Glutamatergic neuron (in vitro differentiated cells): ENCODE data around the gene ANKRD17. TPM values are rescaled to one million over a fixed set of nuclear protein-coding genes. Genes with fewer than 3 reads are reported as not detected.
A peak's percentile ranks its signal among the peaks of the same experiment; 100 is the strongest.

ENCODE experiments used
- DNase-seq: peaks from one replicate; pipeline ENCODE4 v3.0.0; 2022
- H3K27ac Mint-ChIP-seq: one replicate; pipeline ENCODE4 v1.8.0; 2020; ENCODE audit warnings: mild to moderate bottlenecking, mixed read lengths, inconsistent platforms; ENCODE audit not compliant: unreplicated experiment
- H3K27me3 Mint-ChIP-seq: one replicate; pipeline ENCODE4 v1.8.0; 2020; ENCODE audit warnings: mild to moderate bottlenecking, moderate library complexity, mixed read lengths, inconsistent platforms; ENCODE audit not compliant: unreplicated experiment
- H3K36me3 Mint-ChIP-seq: one replicate; pipeline ENCODE4 v1.8.0; 2020; ENCODE audit warnings: mild to moderate bottlenecking, mixed read lengths, inconsistent platforms; ENCODE audit not compliant: unreplicated experiment
- H3K4me1 Mint-ChIP-seq: one replicate; pipeline ENCODE4 v1.8.0; 2020; ENCODE audit warnings: mild to moderate bottlenecking, low read depth, mixed read lengths, inconsistent platforms; ENCODE audit not compliant: unreplicated experiment
- H3K4me3 Mint-ChIP-seq: one replicate; pipeline ENCODE4 v1.8.0; 2020; ENCODE audit warnings: mild to moderate bottlenecking, mixed read lengths, inconsistent platforms; ENCODE audit not compliant: unreplicated experiment
- H3K9me3 Mint-ChIP-seq: one replicate; pipeline ENCODE4 v1.8.0; 2020; ENCODE audit warnings: mild to moderate bottlenecking, moderate library complexity, mixed read lengths, inconsistent platforms; ENCODE audit not compliant: unreplicated experiment
- CTCF ChIP-seq: fragments of 200-600 bp; sonication (generic); IDR thresholded peaks from one replicate; pipeline ENCODE4 v1.5.0; 2021; ENCODE audit not compliant: partially characterized antibody, unreplicated experiment
- total RNA-seq: library from RNA; stranded (reverse); fragmentation: NEBNext Ultra II Directional; extraction: Animal tissue kit (Norgen Biotek cat#: 25700); gene quantifications from one replicate; pipeline ENCODE4 v1.2.1, GENCODE V29; 2021; ENCODE audit not compliant: unreplicated experiment

The ANKRD17 gene
- total RNA-seq, 1 donor from 2014 or later = 91.9 TPM

- Mint-ChIP-seq H3K9me3 (peaks cover 4% of the 10 kb centered on the region), H3K27me3 (no peaks in the 10 kb centered on the region), H3K4me1 (peaks cover 3% of the 10 kb centered on the region), H3K36me3 (peaks cover 3% of the 10 kb centered on the region), H3K4me3 (no peak overlapping the region), H3K27ac (no peak overlapping the region)
- TF ChIP-seq CTCF = no peak
- no peak for DNase-seq
These were observed 23.4 kb upstream of the ANKRD17 start for GRCh38 chr4:73281982-73282381.

GRCh38 chr4:73281396-73281795 lies 22.8 kb upstream of the ANKRD17 start:
- Mint-ChIP-seq H3K27ac (peak overlapping the region; percentile 44), H3K27me3 (no peaks in the 10 kb centered on the region), H3K9me3 (peaks cover 4% of the 10 kb centered on the region), H3K4me1 (peaks cover 3% of the 10 kb centered on the region), H3K36me3 (peaks cover 5% of the 10 kb centered on the region), H3K4me3 (no peak overlapping the region)
- no peak for TF ChIP-seq CTCF
- no peak for DNase-seq

- DNase-seq = no peak
- Mint-ChIP-seq H3K9me3 (peaks cover 5% of the 10 kb centered on the region), H3K36me3 (peaks cover 5% of the 10 kb centered on the region), H3K27ac (no peak overlapping the region), H3K4me1 (peaks cover 3% of the 10 kb centered on the region), H3K4me3 (no peak overlapping the region), H3K27me3 (no peaks in the 10 kb centered on the region)
- no peak for TF ChIP-seq CTCF
These were observed 18.6 kb upstream of the ANKRD17 start for GRCh38 chr4:73277201-73277600.

GRCh38 chr4:73275318-73275654 lies 16.7 kb upstream of the ANKRD17 start:
- H3K4me1 Mint-ChIP-seq = no peaks in the 10 kb centered on the region
- DNase-seq = no peak
- H3K27ac Mint-ChIP-seq = no peak overlapping the region
- H3K4me3 Mint-ChIP-seq = no peak overlapping the region
- H3K36me3 Mint-ChIP-seq = peaks cover 5% of the 10 kb centered on the region
- no peaks in the 10 kb centered on the region for H3K27me3 Mint-ChIP-seq
- TF ChIP-seq CTCF = no peak
- peaks cover 4% of the 10 kb centered on the region for H3K9me3 Mint-ChIP-seq

- Mint-ChIP-seq H3K4me1 (no peaks in the 10 kb centered on the region), H3K27ac (no peak overlapping the region), H3K36me3 (peaks cover 5% of the 10 kb centered on the region), H3K9me3 (peaks cover 1% of the 10 kb centered on the region), H3K4me3 (no peak overlapping the region), H3K27me3 (no peaks in the 10 kb centered on the region)
- TF ChIP-seq CTCF = no peak
- no peak for DNase-seq
These were observed 14.2 kb upstream of the ANKRD17 start for GRCh38 chr4:73272816-73273215.
